K562 (cell line): ENCODE results near the gene PPT2. TPM values are rescaled to one million over a fixed set of nuclear protein-coding genes. Genes with fewer than 3 reads are reported as not detected.

Experiments used
- ATAC-seq: fragments of 200-7000 bp; cut with Tn5 transposase; 3 replicates; pipeline ENCODE4 v1.9.1; 2020; ENCODE audit warnings: moderate library complexity
- BruUV-seq: library from RNA; stranded (reverse); fragments of 400-500 nt; replicated peaks from 2 replicates; lab custom pipeline; 2021; lab: Mats Ljungman, UMichigan
- CTCF ChIA-PET: fragments of 300-600 bp; formaldehyde crosslinking; extraction: SDS; loops from one replicate; lab custom pipeline; 2021; ENCODE audit warnings: low intra/inter-chr PET ratio; lab: Yijun Ruan, JAX
- POLR2A ChIA-PET: fragments of 300-600, 350-650 bp; sonication (Branson Sonifier 250); formaldehyde crosslinking; extraction: SDS; loops from one replicate; lab custom pipeline; 2021; ENCODE audit warnings: antibody characterized with exemption, inconsistent platforms; lab: Yijun Ruan, JAX
- DNase-seq, 4 experiments: peaks; one replicate each; pipeline versions ENCODE4 v3.0.0 to v3.0.0-alpha.2; 2011 to 2018; ENCODE audit warnings: low spot score in 3 of 4, mixed read lengths in 3 of 4; ENCODE audit errors: extremely low read depth in 1 of 4
- FAIRE-seq: peaks from 2 replicates; lab custom pipeline; 2011; peaks lifted over from hg19 to GRCh38; lab: Jason Lieb, UNC
- H2AFZ ChIP-seq: 2 replicates; pipeline ENCODE4 v1.6.0; 2011; ENCODE audit warnings: low read depth, low read length, control low read depth, inconsistent platforms
- H3K27ac ChIP-seq: fragments of 200-600 bp; 3 replicates; pipeline ENCODE4 v1.8.0; 2011; ENCODE audit warnings: low read depth, mild to moderate bottlenecking, control low read depth, inconsistent platforms, low read length, moderate library complexity, mixed read lengths; ENCODE audit errors: extremely low read depth
- H3K27me3 ChIP-seq, 2 experiments: fragments of 300-600 bp in 1 of 2; 2 replicates in 1 of 2; 3 replicates in 1 of 2; pipeline versions ENCODE4 v1.6.0 to v1.8.0; 2011; ENCODE audit warnings: inconsistent platforms in 2 of 2, low read length in 2 of 2, mild to moderate bottlenecking in 1 of 2, mixed read lengths in 1 of 2, moderate library complexity in 1 of 2; ENCODE audit not compliant: control insufficient read depth in 2 of 2, insufficient read depth in 2 of 2
- H3K36me3 ChIP-seq: fragments of 300-600 bp; 3 replicates; pipeline ENCODE4 v1.8.0; 2011; ENCODE audit warnings: mild to moderate bottlenecking, low read length, inconsistent platforms; ENCODE audit not compliant: control insufficient read depth, insufficient read depth
- H3K4me1 ChIP-seq, 2 experiments: fragments of 200-600 bp in 1 of 2; replicated peaks in 1 of 2; 2 replicates in 1 of 2; 3 replicates in 1 of 2; pipeline versions ENCODE4 v1.5.1 to v1.8.0; 2011; ENCODE audit warnings: inconsistent platforms in 2 of 2, low read length in 2 of 2, mild to moderate bottlenecking in 1 of 2, mixed read lengths in 1 of 2, moderate library complexity in 1 of 2; ENCODE audit not compliant: control insufficient read depth in 2 of 2, insufficient read depth in 2 of 2
- H3K4me2 ChIP-seq: 2 replicates; pipeline ENCODE4 v1.6.1; 2011; ENCODE audit warnings: low read length, control low read depth, inconsistent platforms, mixed read lengths; ENCODE audit not compliant: insufficient read depth
- H3K4me3 ChIP-seq: fragments of 200-600 bp; sonication (generic), shearing (Covaris generic); 2 replicates; pipeline ENCODE4 v1.5.1; 2016; ENCODE audit warnings: control low read depth, inconsistent platforms
- H3K79me2 ChIP-seq: fragments of 200-600 bp; 3 replicates; pipeline ENCODE4 v1.8.0; 2011; ENCODE audit warnings: low read length, inconsistent platforms; ENCODE audit not compliant: control insufficient read depth, insufficient read depth
- H3K9ac ChIP-seq, 2 experiments: 2 replicates each; pipeline versions ENCODE4 v1.6.0 to v1.6.1; 2011; ENCODE audit warnings: low read depth in 2 of 2, low read length in 2 of 2, control low read depth in 1 of 2, inconsistent platforms in 1 of 2, mild to moderate bottlenecking in 1 of 2, mixed read lengths in 1 of 2; ENCODE audit not compliant: insufficient read depth in 1 of 2
- H3K9me1 ChIP-seq: one replicate; pipeline ENCODE4 v1.6.0; 2011; ENCODE audit warnings: inconsistent platforms, mild to moderate bottlenecking, low read length, moderate library complexity; ENCODE audit not compliant: control insufficient read depth, insufficient read depth
- H3K9me3 ChIP-seq: replicated peaks from 2 replicates; pipeline ENCODE4 v1.5.1; 2011; ENCODE audit warnings: low read depth, low read length, inconsistent platforms; ENCODE audit not compliant: control insufficient read depth, insufficient read depth
- H4K20me1 ChIP-seq: replicated peaks from 2 replicates; pipeline ENCODE4 v1.6.1; 2011; ENCODE audit warnings: low read length, inconsistent platforms, mixed read lengths; ENCODE audit not compliant: control insufficient read depth, insufficient read depth
- ARID4B ChIP-seq: sonication (generic); formaldehyde crosslinking; IDR thresholded peaks from 2 replicates; pipeline ENCODE4 v1.8.0; 2022; ENCODE audit warnings: mild to moderate bottlenecking, missing genetic modification reagents
- BRCA1 ChIP-seq, 2 experiments: fragments of 450-650 bp in 1 of 2; sonication (generic) in 1 of 2; formaldehyde crosslinking in 1 of 2; IDR thresholded peaks; 2 replicates each; pipeline versions ENCODE4 v1.5.0 to v1.6.1; 2017 to 2020; ENCODE audit warnings: mild to moderate bottlenecking in 1 of 2, missing genetic modification reagents in 1 of 2
- BRF2 ChIP-seq: IDR thresholded peaks from 3 replicates; pipeline ENCODE4 v1.6.1; 2011; ENCODE audit warnings: borderline replicate concordance, mild to moderate bottlenecking; ENCODE audit not compliant: insufficient read length, insufficient read depth
- CBFB ChIP-seq: sonication (generic); formaldehyde crosslinking; IDR thresholded peaks from 2 replicates; pipeline ENCODE4 v1.4.0; 2020; ENCODE audit warnings: mild to moderate bottlenecking, missing genetic modification reagents
- TAF9B ChIP-seq: fragments of 450-650 bp; IDR thresholded peaks from 2 replicates; pipeline ENCODE4 v1.6.1; 2018; ENCODE audit warnings: mild to moderate bottlenecking; ENCODE audit not compliant: partially characterized antibody
- UBTF ChIP-seq, 2 experiments: IDR thresholded peaks; 2 replicates each; pipeline ENCODE4 v1.6.1; 2012; ENCODE audit warnings: improper control_type of control experiment in 2 of 2, low read depth in 2 of 2, low read length in 2 of 2, borderline replicate concordance in 1 of 2
- ZFP36 ChIP-seq: fragments of 150-350 bp; IDR thresholded peaks from 2 replicates; pipeline ENCODE4 v1.6.1; 2018; ENCODE audit warnings: low read length, low read depth; ENCODE audit not compliant: partially characterized antibody
- ZNF143 ChIP-seq: sonication (generic); formaldehyde crosslinking; IDR thresholded peaks from 2 replicates; pipeline ENCODE4 v1.9.0; 2022; ENCODE audit warnings: mild to moderate bottlenecking, missing genetic modification reagents
- ZNF184 ChIP-seq: sonication (generic); formaldehyde crosslinking; IDR thresholded peaks from 2 replicates; pipeline ENCODE4 v1.5.0; 2020; ENCODE audit warnings: missing genetic modification reagents
- ZNF584 ChIP-seq: fragments of 200-800 bp; sonication (Bioruptor generic); IDR thresholded peaks from 2 replicates; pipeline ENCODE4 v1.6.1; 2016; ENCODE audit warnings: low read depth, mild to moderate bottlenecking, missing genetic modification characterization, missing compliant biosample characterization
- ZSCAN32 ChIP-seq: fragments of 450-650 bp; formaldehyde crosslinking; IDR thresholded peaks from 2 replicates; pipeline ENCODE4 v1.4.0; 2020; ENCODE audit warnings: mild to moderate bottlenecking, moderate library complexity
- WGBS: fragments of 100-300 bp; shearing (Covaris generic); methylation state at CpG from one replicate; pipeline ENCODE4 v1.1.6; 2016; ENCODE audit warnings: low coverage, mixed read lengths; ENCODE audit not compliant: insufficient coverage; ENCODE audit errors: missing lambda C conversion rate; 5-methylcytosine and 5-hydroxymethylcytosine counted together
- in situ Hi-C: fragments of 300-500 bp; cut with MboI; formaldehyde crosslinking; loops from 4 replicates; pipeline ENCODE4 v1.15.0; 2018; ENCODE audit warnings: inconsistent platforms, mixed read lengths
- intact Hi-C: fragments of 100-400 bp; cut with micrococcal nuclease; formaldehyde crosslinking; loops from 2 replicates; pipeline ENCODE4 v1.14.2; 2022
- polyA plus RNA-seq, 8 experiments: library from polyadenylated mRNA; depleted of rRNA in 4 of 8; stranded (reverse) in 5 of 8; unstranded in 3 of 8; fragments of >200 nt; fragmentation: Nextera tagmentation in 2 of 8; fragmentation: Illumina TruSeq in 1 of 8; extraction: Ambion mirVana in 2 of 8; extraction: Trizol in 1 of 8; gene quantifications; 2 replicates each; pipeline versions ENCODE4 v1.2.1 to v1.2.3, GENCODE V29; 2011 to 2014; ENCODE audit warnings: inconsistent platforms in 1 of 8, missing spikeins in 1 of 8
- total RNA-seq, 7 experiments: library from RNA; depleted of rRNA in 6 of 7; stranded (reverse); fragments of >200 nt in 6 of 7; fragmentation: Illumina TruSeq in 2 of 7; extraction: Trizol in 2 of 7; gene quantifications; 2 replicates each; pipeline versions ENCODE4 v1.2.1 to v1.2.3, GENCODE V29; 2011 to 2021; ENCODE audit warnings: low replicate concordance in 1 of 7

PPT2 gene
- total and polyA plus RNA-seq, 9 of the 15 experiments (the other 6 are each of a cell fraction or from before 2014, with no cell fraction given) = 27.4 to 98.8 (median 69.9) TPM

- Histone ChIP-seq H3K27me3 (no peaks in the 10 kb centered on the region), H3K9ac (peak within 1 kb of the TSS; percentile 89 to 95), H3K4me3 (peak within 1 kb of the TSS; percentile 79), H2AFZ (peak within 1 kb of the TSS; percentile 63), H3K9me3 (no peaks in the 10 kb centered on the region), H4K20me1 (no peaks in the 10 kb centered on the region), H3K79me2 (peaks cover 63% of the 10 kb centered on the region), H3K4me2 (peak within 1 kb of the TSS; percentile 96), H3K9me1 (no peaks in the 10 kb centered on the region), H3K27ac (peak within 1 kb of the TSS; percentile 93), H3K4me1 (peaks cover 72 to 77% of the 10 kb centered on the region in 2 experiments), H3K36me3 (peaks cover 33% of the 10 kb centered on the region; the same call in 2 of the 3 replicates)
- DNase-seq = peak; percentile 85 to 98 (median 90)
- FAIRE-seq = peak; percentile 87
- ChIA-PET POLR2A (interaction anchor here (0.6 to 2.5 kb wide), 10 partner anchors 8 to 782 kb away, joined by 3 to 10 read pairs (median 4); partner anchors contain the start of gene FKBPL), CTCF (no interaction called here)
- TSS peak; percentile 92 for BruUV-seq
- WGBS = 2% methylated on average over 11 of the region's 23 CpGs
- peak; percentile 72 for ATAC-seq
- in situ Hi-C loops (no loop called here), intact Hi-C loops (loop anchor here (10.0 kb wide), 1 partner anchor 285 kb away; the partner anchor contains the start of gene ZBTB12)
- TF ChIP-seq CBFB (CRISPR knock-in tag) (no peak), ZSCAN32 (CRISPR knock-in tag) (no peak), BRF2 (no peak), ZFP36 (no peak), UBTF (IDR thresholded peaks at IDR 0.05; ENCODE audit: borderline replicate concordance in 1 of 2, low read depth in 2 of 2, low read length in 2 of 2) (no peak), BRCA1 (IDR thresholded peaks at IDR 0.05) (no peak), BRCA1 (CRISPR knock-in tag; IDR thresholded peaks at IDR 0.05) (no peak), ARID4B (CRISPR knock-in tag) (no peak), ZNF584 (CRISPR knock-in tag) (no peak), TAF9B (peak; percentile 44), ZNF143 (CRISPR knock-in tag) (no peak), ZNF184 (CRISPR knock-in tag) (no peak)
These were observed 36.3 kb downstream of the PPT2 start, which contains the start of gene PBX2 for GRCh38 chr6:32190054-32190851. TSS of gene PBX2 (minus strand) at chr6:32190202. CDS start at chr6:32189915, 287 bp downstream.
